Embryonic facial prominence (tissue), 1 donor: ENCODE results near the gene PSME2.
A peak's percentile ranks its signal among the peaks of the same experiment; 100 is the strongest.

Experiments
- DNase-seq: peaks from one replicate; pipeline ENCODE4 v3.0.0-alpha.2; 2016; ENCODE audit errors: extremely low spot score

PSME2 gene

GRCh38 chr14:24146453-24146977, at the start of gene PSME2:
Gene PSME2, minus strand, starts transcription at chr14:24146610. Its CDS starts 29 bp downstream, at chr14:24146581.
- peak; percentile 82 for DNase-seq

- DNase-seq, result peak; percentile 76
These were observed 49.0 kb upstream of the PSME2 start, which contains the start of gene TM9SF1 for GRCh38 chr14:24195186-24196070. Gene TM9SF1, minus strand, starts transcription at chr14:24195441. Its CDS starts 422 bp downstream, at chr14:24195019.

- no peak for DNase-seq
These were observed 48.4 kb upstream of the PSME2 start for GRCh38 chr14:24194873-24195185.

- DNase-seq, result no peak
These were observed 47.9 kb upstream of the PSME2 start for GRCh38 chr14:24194186-24194872.

GRCh38 chr14:24192933-24193332, 46.5 kb upstream of the PSME2 start:
- DNase-seq, result no peak

- no peak for DNase-seq
These were observed 44.0 kb upstream of the PSME2 start for GRCh38 chr14:24190416-24190815.

- no peak for DNase-seq
These were observed 43.0 kb upstream of the PSME2 start for GRCh38 chr14:24189460-24189859.

GRCh38 chr14:24189059-24189375, 42.6 kb upstream of the PSME2 start:
- no peak for DNase-seq

GRCh38 chr14:24188251-24189058, 42.0 kb upstream of the PSME2 start, which contains the start of gene IPO4:
Gene IPO4, minus strand, starts transcription at chr14:24188816. Its CDS starts 29 bp downstream, at chr14:24188787.
- peak; percentile 95 for DNase-seq

- DNase-seq, result no peak
These were observed 41.1 kb upstream of the PSME2 start for GRCh38 chr14:24187539-24187915.

- no peak for DNase-seq
These were observed 40.6 kb upstream of the PSME2 start for GRCh38 chr14:24186831-24187538.

- no peak for DNase-seq
These were observed 39.3 kb upstream of the PSME2 start for GRCh38 chr14:24185741-24186140.

- no peak for DNase-seq
These were observed 38.6 kb upstream of the PSME2 start for GRCh38 chr14:24185026-24185425.

- no peak for DNase-seq
These were observed 37.9 kb upstream of the PSME2 start for GRCh38 chr14:24184104-24184970.

- DNase-seq, result no peak
These were observed 36.6 kb upstream of the PSME2 start for GRCh38 chr14:24183014-24183481.

GRCh38 chr14:24182110-24182882, 35.9 kb upstream of the PSME2 start:
- DNase-seq, result no peak

- DNase-seq, result no peak
These were observed 35.1 kb upstream of the PSME2 start for GRCh38 chr14:24181371-24182077.

GRCh38 chr14:24179961-24180796, 33.8 kb upstream of the PSME2 start:
- DNase-seq, result no peak
